GM19025 (cell line): ENCODE data around the gene ADCY1.

Experiments
- ATAC-seq: cut with Tn5 transposase; IDR thresholded peaks from one replicate; pipeline ENCODE4 v1.9.1; 2021; ENCODE audit warnings: mild to moderate bottlenecking, low read depth, moderate library complexity; ENCODE audit not compliant: unreplicated experiment

The ADCY1 gene

GRCh38 chr7:45623157-45623556, 49.0 kb downstream of the ADCY1 start:
- no peak for ATAC-seq

- ATAC-seq, result no peak
Measured at GRCh38 chr7:45623740-45624391, 49.7 kb downstream of the ADCY1 start.

- no peak for ATAC-seq
Measured at GRCh38 chr7:45624392-45624760, 50.2 kb downstream of the ADCY1 start.

- no peak for ATAC-seq
Measured at GRCh38 chr7:45625067-45625466, 50.9 kb downstream of the ADCY1 start.

- ATAC-seq, result no peak
Measured at GRCh38 chr7:45625714-45626440, 51.7 kb downstream of the ADCY1 start.

- ATAC-seq, result no peak
Measured at GRCh38 chr7:45626441-45627430, 52.6 kb downstream of the ADCY1 start.

GRCh38 chr7:45627691-45628456, 53.7 kb downstream of the ADCY1 start:
- ATAC-seq, result no peak

- no peak for ATAC-seq
Measured at GRCh38 chr7:45631569-45631968, 57.4 kb downstream of the ADCY1 start.

- ATAC-seq, result no peak
Measured at GRCh38 chr7:45636733-45637132, 62.6 kb downstream of the ADCY1 start.

- no peak for ATAC-seq
Measured at GRCh38 chr7:45638916-45639315, 64.7 kb downstream of the ADCY1 start.

GRCh38 chr7:45642044-45642443, 67.9 kb downstream of the ADCY1 start:
- ATAC-seq, result no peak

- ATAC-seq, result no peak
Measured at GRCh38 chr7:45643630-45644029, 69.5 kb downstream of the ADCY1 start.

- ATAC-seq, result no peak
Measured at GRCh38 chr7:45644237-45644636, 70.1 kb downstream of the ADCY1 start.

GRCh38 chr7:45645141-45645969, 71.2 kb downstream of the ADCY1 start:
- ATAC-seq, result no peak

GRCh38 chr7:45646207-45646821, 72.1 kb downstream of the ADCY1 start:
- no peak for ATAC-seq

GRCh38 chr7:45646996-45647825, 73.0 kb downstream of the ADCY1 start:
- no peak for ATAC-seq

- no peak for ATAC-seq
Measured at GRCh38 chr7:45647967-45648670, 74.0 kb downstream of the ADCY1 start.

- ATAC-seq, result no peak
Measured at GRCh38 chr7:45648671-45648995, 74.5 kb downstream of the ADCY1 start.
